OCI-LY1 (cell line): ENCODE data around the gene CXCR6.

Experiments
- H2AFZ ChIP-seq: fragments of 200-600 bp; sonication (generic), shearing (Covaris generic); 2 replicates; pipeline ENCODE4 v1.6.0; 2014; ENCODE audit warnings: antibody characterized with exemption, mild to moderate bottlenecking, low read length
- H3F3A ChIP-seq: fragments of 200-600 bp; sonication (generic), shearing (Covaris generic); 2 replicates; pipeline ENCODE4 v1.6.0; 2014; ENCODE audit warnings: mild to moderate bottlenecking, antibody characterized with exemption, low read length, moderate library complexity; ENCODE audit not compliant: insufficient read depth
- H3K27ac ChIP-seq: fragments of 200-600 bp; sonication (generic); 2 replicates; pipeline ENCODE4 v1.5.1; 2014; ENCODE audit warnings: low read length, mixed run types, mild to moderate bottlenecking, low read depth; ENCODE audit not compliant: poor library complexity, severe bottlenecking
- H3K27me3 ChIP-seq: fragments of 200-600 bp; sonication (generic); 2 replicates; pipeline ENCODE4 v1.6.0; 2014; ENCODE audit warnings: antibody characterized with exemption, mild to moderate bottlenecking, low read length, moderate library complexity; ENCODE audit not compliant: insufficient read depth
- H3K36me3 ChIP-seq: fragments of 200-600 bp; sonication (generic); 2 replicates; pipeline ENCODE4 v1.6.1; 2014; ENCODE audit warnings: mild to moderate bottlenecking, antibody characterized with exemption, low read length, moderate library complexity, mixed read lengths; ENCODE audit not compliant: insufficient read depth
- H3K4me1 ChIP-seq: fragments of 200-600 bp; sonication (generic); 2 replicates; pipeline ENCODE4 v1.5.1; 2014; ENCODE audit warnings: mild to moderate bottlenecking, low read length, moderate library complexity; ENCODE audit not compliant: insufficient read depth, severe bottlenecking
- H3K4me2 ChIP-seq: fragments of 200-600 bp; sonication (generic), shearing (Covaris generic); 2 replicates; pipeline ENCODE4 v1.6.1; 2014; ENCODE audit warnings: low read length
- H3K4me3 ChIP-seq: fragments of 200-600 bp; sonication (generic); 2 replicates; pipeline ENCODE4 v1.5.1; 2014; ENCODE audit warnings: low read length, low read depth, mild to moderate bottlenecking, mixed read lengths; ENCODE audit not compliant: poor library complexity, severe bottlenecking
- H3K79me2 ChIP-seq: fragments of 200-600 bp; shearing (Covaris generic); 2 replicates; pipeline ENCODE4 v1.6.1; 2016; ENCODE audit warnings: mixed run types, low read length, mixed read lengths; ENCODE audit not compliant: insufficient read depth
- H3K9ac ChIP-seq: fragments of 200-600 bp; sonication (generic), shearing (Covaris generic); 2 replicates; pipeline ENCODE4 v1.6.1; 2014; ENCODE audit warnings: mild to moderate bottlenecking, low read length, mixed read lengths
- H3K9me2 ChIP-seq: fragments of 200-600 bp; sonication (generic), shearing (Covaris generic); 2 replicates; pipeline ENCODE4 v1.6.1; 2014; ENCODE audit warnings: low read depth, mild to moderate bottlenecking, low read length, mixed read lengths
- H3K9me3 ChIP-seq: fragments of 200-600 bp; shearing (Covaris generic); 2 replicates; pipeline ENCODE4 v1.6.1; 2014; ENCODE audit warnings: low read length, mixed read lengths
- H4K20me1 ChIP-seq: fragments of 200-600 bp; sonication (generic), shearing (Covaris generic); 2 replicates; pipeline ENCODE4 v1.6.0; 2016; ENCODE audit warnings: mild to moderate bottlenecking, low read length; ENCODE audit not compliant: insufficient read depth
- EZH2 ChIP-seq: fragments of 200-600 bp; sonication (generic), shearing (Covaris generic); IDR thresholded peaks from 2 replicates; pipeline ENCODE4 v1.8.0; 2017; ENCODE audit warnings: borderline replicate concordance, mixed run types, mild to moderate bottlenecking, antibody characterized with exemption, low read length, moderate library complexity, mixed read lengths
- TF ChIP-seq, protein P1 (sequence below): fragments of 200-600 bp; sonication (generic), shearing (Covaris generic); IDR thresholded peaks from 2 replicates; pipeline ENCODE4 v1.5.1; 2017; ENCODE audit warnings: mild to moderate bottlenecking, antibody characterized with exemption, low read length, moderate library complexity, mixed read lengths

The CXCR6 gene

DNA sequence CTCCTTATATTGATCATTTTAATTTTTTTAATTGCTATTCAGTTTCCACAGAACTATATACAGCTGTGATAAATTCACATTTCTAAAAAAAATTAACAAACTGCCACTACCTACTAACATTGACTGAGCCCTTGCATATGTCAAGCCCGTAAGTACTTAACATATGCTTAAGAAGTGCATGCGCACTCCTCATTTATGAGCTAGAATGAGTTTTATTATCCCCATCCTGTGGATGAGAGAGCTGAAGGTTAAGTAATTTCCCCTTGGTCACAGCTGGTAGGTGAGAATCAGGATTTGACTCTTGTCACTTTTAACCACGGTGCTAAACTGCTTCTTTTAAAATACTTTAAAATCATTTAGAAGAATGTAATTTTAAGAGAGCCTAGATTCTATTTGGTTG, 25.9 kb downstream of the CXCR6 start:
- H3K27me3 ChIP-seq: no peaks in the 10 kb centered on the region
- H3K9ac ChIP-seq: no peak overlapping the region
- no peaks in the 10 kb centered on the region for H3F3A ChIP-seq
- H3K9me2 ChIP-seq: no peaks in the 10 kb centered on the region
- no peak overlapping the region for H3K4me3 ChIP-seq
- no peak overlapping the region for H3K27ac ChIP-seq
- H4K20me1 ChIP-seq: no peaks in the 10 kb centered on the region
- peaks cover 9% of the 10 kb centered on the region for H3K4me1 ChIP-seq
- no peak overlapping the region for H3K4me2 ChIP-seq
- TF ChIP-seq, protein P1, sequence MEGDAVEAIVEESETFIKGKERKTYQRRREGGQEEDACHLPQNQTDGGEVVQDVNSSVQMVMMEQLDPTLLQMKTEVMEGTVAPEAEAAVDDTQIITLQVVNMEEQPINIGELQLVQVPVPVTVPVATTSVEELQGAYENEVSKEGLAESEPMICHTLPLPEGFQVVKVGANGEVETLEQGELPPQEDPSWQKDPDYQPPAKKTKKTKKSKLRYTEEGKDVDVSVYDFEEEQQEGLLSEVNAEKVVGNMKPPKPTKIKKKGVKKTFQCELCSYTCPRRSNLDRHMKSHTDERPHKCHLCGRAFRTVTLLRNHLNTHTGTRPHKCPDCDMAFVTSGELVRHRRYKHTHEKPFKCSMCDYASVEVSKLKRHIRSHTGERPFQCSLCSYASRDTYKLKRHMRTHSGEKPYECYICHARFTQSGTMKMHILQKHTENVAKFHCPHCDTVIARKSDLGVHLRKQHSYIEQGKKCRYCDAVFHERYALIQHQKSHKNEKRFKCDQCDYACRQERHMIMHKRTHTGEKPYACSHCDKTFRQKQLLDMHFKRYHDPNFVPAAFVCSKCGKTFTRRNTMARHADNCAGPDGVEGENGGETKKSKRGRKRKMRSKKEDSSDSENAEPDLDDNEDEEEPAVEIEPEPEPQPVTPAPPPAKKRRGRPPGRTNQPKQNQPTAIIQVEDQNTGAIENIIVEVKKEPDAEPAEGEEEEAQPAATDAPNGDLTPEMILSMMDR: no peak
- TF ChIP-seq EZH2: no peak
- H3K36me3 ChIP-seq: peaks cover 94% of the 10 kb centered on the region
- no peak overlapping the region for H2AFZ ChIP-seq
- no peaks in the 10 kb centered on the region for H3K9me3 ChIP-seq
- H3K79me2 ChIP-seq: no peaks in the 10 kb centered on the region

- no peak overlapping the region for H3K27ac ChIP-seq
- no peaks in the 10 kb centered on the region for H3K79me2 ChIP-seq
- H3K4me2 ChIP-seq: no peak overlapping the region
- no peaks in the 10 kb centered on the region for H3K9me2 ChIP-seq
- H3K9ac ChIP-seq: no peak overlapping the region
- TF ChIP-seq EZH2: no peak
- TF ChIP-seq, protein P1: no peak
- no peaks in the 10 kb centered on the region for H3F3A ChIP-seq
- no peaks in the 10 kb centered on the region for H4K20me1 ChIP-seq
- peaks cover 9% of the 10 kb centered on the region for H3K4me1 ChIP-seq
- no peak overlapping the region for H2AFZ ChIP-seq
- no peak overlapping the region for H3K4me3 ChIP-seq
- H3K27me3 ChIP-seq: no peaks in the 10 kb centered on the region
- H3K36me3 ChIP-seq: peaks cover 95% of the 10 kb centered on the region
- H3K9me3 ChIP-seq: no peaks in the 10 kb centered on the region
These were observed 26.7 kb downstream of the CXCR6 start for GRCh38 chr3:45969953-45970352.

- H3F3A ChIP-seq: no peaks in the 10 kb centered on the region
- no peaks in the 10 kb centered on the region for H3K27me3 ChIP-seq
- peaks cover 87% of the 10 kb centered on the region for H3K36me3 ChIP-seq
- no peak overlapping the region for H3K4me2 ChIP-seq
- H3K9me3 ChIP-seq: no peaks in the 10 kb centered on the region
- no peak for TF ChIP-seq EZH2
- TF ChIP-seq, protein P1: no peak
- H3K4me3 ChIP-seq: no peak overlapping the region
- H3K4me1 ChIP-seq: peaks cover 18% of the 10 kb centered on the region
- no peaks in the 10 kb centered on the region for H4K20me1 ChIP-seq
- H3K27ac ChIP-seq: no peak overlapping the region
- H3K9ac ChIP-seq: no peak overlapping the region
- H3K9me2 ChIP-seq: no peaks in the 10 kb centered on the region
- no peaks in the 10 kb centered on the region for H3K79me2 ChIP-seq
- no peak overlapping the region for H2AFZ ChIP-seq
These were observed 29.5 kb downstream of the CXCR6 start for GRCh38 chr3:45972534-45973402.
